Upper lobe of left lung (tissue), 4 donors: ENCODE results near the gene FLNC.

Source experiments
- EP300 ChIP-seq, 4 donors: sonication (generic); formaldehyde crosslinking; IDR thresholded peaks; one replicate each; pipeline ENCODE4 v1.5.1; 2017; ENCODE audit warnings: antibody characterized with exemption in 4 of 4, control low read depth in 2 of 4
- POLR2A ChIP-seq, 4 donors: fragments of 450-650 bp; IDR thresholded peaks; one replicate each; pipeline ENCODE4 v1.5.1; 2016 to 2017; ENCODE audit warnings: antibody characterized with exemption in 4 of 4, mild to moderate bottlenecking in 2 of 4
- TF ChIP-seq, protein P1 (sequence below), 6 experiments: fragments of 450-650 bp in 4 of 6; fragments of 200-600 bp in 2 of 6; sonication (generic) in 2 of 6; IDR thresholded peaks; one replicate each; pipeline ENCODE4 v1.5.1; 2016 to 2019; ENCODE audit warnings: antibody characterized with exemption in 6 of 6

DNA sequence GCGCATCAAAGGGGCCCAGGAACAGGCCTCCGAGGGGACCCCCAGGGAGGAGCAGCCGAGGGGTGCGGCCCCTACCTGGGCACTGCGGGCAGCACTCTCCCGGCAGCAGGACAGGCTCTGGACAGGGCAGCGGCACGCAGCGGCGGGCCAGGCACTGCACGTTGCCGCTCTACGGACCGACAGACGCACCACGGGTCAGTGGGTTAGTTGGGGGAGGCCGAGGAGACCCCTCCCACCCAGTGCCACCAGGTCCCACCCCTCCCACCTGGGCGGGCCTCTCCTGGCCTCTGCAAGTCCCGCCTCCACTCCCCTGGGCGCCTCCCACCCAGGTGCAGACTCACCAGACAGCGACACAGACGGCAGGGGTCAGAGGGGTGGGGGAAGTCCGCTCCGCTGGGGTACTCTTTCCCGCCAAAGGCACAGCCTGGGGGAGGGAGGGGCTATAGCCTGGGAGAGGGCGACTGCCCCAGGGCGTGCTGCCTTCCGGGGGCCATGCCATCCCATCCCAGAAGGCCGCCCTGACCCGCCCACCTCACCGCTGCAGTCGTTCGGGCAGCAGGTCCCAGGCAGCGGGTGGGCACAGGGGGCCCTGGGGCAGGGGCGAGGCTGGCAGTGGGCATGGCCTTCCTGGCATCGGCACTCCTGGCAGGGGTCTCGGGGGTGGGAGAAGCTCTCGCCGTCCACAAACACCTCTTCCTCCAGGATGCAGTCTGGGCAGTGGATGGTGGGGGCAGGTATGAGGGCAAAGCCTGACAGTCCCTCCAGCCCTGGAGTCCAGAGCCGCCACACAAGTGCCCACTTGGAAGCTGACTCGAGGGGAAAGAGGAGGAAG lies 61.1 kb downstream of the FLNC start:
- TF ChIP-seq, protein P1, sequence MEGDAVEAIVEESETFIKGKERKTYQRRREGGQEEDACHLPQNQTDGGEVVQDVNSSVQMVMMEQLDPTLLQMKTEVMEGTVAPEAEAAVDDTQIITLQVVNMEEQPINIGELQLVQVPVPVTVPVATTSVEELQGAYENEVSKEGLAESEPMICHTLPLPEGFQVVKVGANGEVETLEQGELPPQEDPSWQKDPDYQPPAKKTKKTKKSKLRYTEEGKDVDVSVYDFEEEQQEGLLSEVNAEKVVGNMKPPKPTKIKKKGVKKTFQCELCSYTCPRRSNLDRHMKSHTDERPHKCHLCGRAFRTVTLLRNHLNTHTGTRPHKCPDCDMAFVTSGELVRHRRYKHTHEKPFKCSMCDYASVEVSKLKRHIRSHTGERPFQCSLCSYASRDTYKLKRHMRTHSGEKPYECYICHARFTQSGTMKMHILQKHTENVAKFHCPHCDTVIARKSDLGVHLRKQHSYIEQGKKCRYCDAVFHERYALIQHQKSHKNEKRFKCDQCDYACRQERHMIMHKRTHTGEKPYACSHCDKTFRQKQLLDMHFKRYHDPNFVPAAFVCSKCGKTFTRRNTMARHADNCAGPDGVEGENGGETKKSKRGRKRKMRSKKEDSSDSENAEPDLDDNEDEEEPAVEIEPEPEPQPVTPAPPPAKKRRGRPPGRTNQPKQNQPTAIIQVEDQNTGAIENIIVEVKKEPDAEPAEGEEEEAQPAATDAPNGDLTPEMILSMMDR (IDR thresholded peaks at IDR 0.05) = peak in 2 of 6 experiments; percentile 2 to 9
- no peak for TF ChIP-seq POLR2A (IDR thresholded peaks at IDR 0.05)
- TF ChIP-seq EP300 (IDR thresholded peaks at IDR 0.05) = no peak
